Bone marrow (tissue), 2 donors: Measurements from ENCODE around the gene MMP19.
"Not testable (repeated sequence)": the region's sequence is repeated elsewhere in the genome, so short reads cannot be mapped to it uniquely, and the experiment has no call there.

Source experiments
- DNase-seq, 2 donors: peaks; one replicate each; lab custom pipeline; 2025; lab: John Stamatoyannopoulos, UW

The MMP19 gene

DNA sequence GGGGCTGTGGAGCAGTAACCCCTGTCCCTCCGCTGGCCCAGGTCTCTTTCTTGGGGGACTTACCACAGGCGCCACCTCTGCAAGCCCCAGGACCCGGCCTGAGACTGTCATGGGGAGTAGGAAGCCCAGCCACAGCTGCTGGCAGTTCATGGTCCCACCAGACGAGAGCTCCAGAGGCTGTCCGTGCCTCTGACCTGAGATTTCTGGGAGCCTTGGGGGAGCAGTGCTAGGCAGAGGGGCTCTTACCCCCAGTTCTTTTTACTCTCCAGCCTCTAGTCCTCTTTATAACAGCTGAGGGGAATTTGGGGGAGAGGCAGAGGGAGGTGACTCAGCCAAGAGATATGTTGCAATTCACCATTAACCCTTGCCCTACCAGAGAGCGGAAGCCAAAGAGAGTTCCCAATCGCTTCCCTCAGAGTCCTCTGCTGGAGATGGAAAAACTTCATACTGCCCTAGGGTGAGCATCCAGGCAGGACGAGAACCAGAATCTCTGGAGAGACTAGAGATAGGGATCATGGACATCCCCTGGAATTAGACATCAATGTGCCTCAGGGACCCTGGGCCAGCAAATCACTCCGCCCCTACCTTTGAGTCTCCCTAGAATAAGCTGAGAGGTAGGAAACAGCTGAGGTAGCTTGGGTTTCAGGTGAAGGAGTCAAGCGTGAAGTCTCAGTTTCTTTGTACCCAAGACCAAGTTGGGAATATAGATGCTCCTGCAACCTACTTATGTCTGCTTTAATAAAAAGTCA is at the start of gene MMP19:
Gene MMP19, minus strand, starts transcription at position 256 of the 749 bp plus-strand sequence. Its CDS starts 106 bp downstream, at position 150.
- DNase-seq: peak in 1 of 2 donors; percentile 40

GRCh38 chr12:55891310-55891709 is 48.6 kb upstream of the MMP19 start:
- DNase-seq: no peak

DNA sequence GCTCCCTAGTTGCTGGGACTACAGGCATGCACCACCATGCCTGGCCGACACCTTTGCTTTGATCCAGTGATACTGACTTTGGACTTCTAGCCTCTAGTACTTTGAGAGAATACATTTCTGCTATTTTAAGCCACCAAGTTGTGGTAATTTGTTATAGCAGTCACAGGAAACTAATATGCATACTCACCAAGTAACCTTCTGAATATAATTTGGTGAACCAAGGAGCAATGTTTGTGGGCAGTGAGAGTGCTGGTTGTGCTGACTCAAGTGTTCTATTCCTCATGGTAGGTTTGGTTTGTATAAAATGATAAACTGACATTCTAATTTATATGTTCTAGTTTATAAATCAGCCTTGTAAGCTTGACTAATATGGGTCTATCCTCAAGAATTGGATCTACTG is 42.4 kb upstream of the MMP19 start:
- DNase-seq: no peak

DNA sequence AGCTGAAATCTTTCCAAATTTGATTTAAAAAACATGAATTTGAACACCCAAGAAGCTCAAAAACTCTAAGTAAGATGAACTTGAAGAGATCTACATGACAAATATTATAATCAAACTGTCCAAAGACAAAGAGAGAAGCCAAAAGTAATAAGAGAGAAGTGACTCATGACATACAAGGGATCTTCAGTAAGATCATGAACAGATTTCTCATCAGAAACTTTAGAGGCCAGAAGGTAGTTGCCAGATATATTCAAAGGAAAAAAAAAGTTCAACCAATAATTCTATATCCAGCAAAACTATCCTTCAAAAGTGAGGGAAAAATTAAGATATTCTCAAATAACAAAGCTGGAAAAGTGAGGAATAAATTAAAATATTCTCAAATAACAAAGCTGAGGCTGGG is 35.1 kb upstream of the MMP19 start:
- no peak for DNase-seq

DNA sequence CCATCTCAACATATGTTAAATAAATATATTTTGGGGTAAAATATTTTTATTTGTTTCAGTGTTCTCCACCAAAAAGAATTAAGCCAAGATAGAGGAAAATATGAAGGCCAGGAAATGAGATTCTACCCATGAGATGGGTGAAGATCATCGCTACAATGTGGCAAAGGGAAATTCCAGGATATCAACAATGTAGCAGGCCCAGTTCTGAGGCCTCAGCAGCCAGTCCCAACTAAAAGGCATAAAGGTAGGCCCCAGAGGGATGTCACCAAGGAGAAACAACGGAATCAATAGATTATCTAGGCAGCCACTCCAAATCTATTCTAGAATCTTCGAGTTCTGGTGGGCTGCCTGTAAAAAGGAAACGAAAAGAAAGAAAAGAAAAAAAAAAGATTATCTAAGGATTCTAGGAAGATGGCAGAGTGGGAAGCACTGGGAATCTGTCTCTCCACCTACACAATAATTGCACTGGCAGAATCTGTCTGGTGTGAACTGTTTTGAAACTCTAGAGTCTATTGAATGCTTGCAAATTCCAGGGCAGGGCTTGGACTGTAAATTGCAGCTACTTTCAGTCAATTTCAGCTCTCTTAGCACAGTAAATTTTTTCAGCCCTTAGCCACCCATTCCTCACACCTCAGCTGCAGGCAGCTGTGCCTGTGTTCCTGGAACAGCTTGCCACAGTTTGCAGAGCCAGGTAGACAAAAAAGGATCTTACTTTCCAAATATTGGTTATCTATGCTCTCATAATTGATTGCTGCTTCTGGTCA is 33.1 kb upstream of the MMP19 start:
- DNase-seq: no peak

GRCh38 chr12:55874443-55874842 is 31.7 kb upstream of the MMP19 start:
- DNase-seq: no peak

GRCh38 chr12:55866454-55867004 is 23.8 kb upstream of the MMP19 start:
- not testable (repeated sequence) for DNase-seq

GRCh38 chr12:55865327-55865726 is 22.6 kb upstream of the MMP19 start:
- DNase-seq: no peak

DNA sequence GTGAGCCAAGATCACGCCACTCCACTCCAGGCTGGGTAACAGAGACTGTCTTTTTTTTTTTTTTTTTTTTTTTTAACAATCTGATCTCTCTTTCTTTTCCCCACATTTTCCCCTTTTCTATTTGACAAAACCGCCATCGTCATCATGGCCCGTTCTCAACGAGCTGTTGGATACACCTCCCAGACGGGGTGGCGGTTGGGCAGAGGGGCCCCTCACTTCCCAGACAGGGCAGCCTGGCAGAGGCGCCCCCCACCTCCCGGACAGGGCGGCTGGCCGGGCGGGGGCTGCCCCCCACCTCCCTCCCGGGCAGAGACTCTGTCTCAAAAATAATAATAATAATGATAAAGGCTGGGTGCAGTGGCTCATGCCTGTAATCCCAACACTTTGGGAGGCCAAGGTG is 20.2 kb upstream of the MMP19 start:
- DNase-seq: not testable (repeated sequence)

DNA sequence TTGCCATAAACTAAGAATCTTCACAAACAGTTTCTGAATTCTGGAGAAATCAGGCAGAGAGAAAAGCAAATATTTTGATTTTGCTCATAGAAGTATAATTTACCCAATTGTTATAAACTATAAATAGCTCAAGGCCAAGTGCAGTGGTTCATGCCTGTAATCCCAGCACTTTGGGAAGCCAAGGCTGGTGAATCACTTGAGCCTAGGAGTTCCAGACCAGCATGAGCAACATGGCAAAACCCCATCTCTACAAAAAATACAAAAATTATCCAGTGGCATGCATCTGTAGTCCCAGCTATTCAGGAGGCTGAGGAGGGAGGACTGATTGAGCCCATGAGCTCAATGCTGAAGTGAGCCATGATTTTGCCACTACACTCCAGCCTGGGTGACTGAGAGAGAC is 19.6 kb upstream of the MMP19 start:
- DNase-seq: no peak

DNA sequence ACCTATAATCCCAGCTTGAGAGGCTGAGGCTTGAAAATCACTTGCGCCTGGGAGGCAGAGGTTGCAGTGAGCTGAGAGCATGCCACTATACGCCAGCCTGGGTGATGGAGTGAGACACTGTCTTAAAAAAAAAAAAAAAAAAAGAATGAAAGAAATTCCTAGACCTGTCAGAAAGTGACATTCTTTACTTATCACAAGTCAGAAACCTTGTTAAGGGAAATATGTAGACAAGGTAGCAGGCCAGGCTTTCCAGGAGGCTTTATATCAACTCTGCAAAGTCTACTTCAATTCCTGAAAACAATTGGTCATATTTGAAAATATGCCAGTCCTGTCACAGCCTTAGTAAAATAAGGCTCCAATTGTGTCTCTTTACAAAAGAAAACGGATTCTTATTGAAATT is 19.1 kb upstream of the MMP19 start:
- no peak for DNase-seq

DNA sequence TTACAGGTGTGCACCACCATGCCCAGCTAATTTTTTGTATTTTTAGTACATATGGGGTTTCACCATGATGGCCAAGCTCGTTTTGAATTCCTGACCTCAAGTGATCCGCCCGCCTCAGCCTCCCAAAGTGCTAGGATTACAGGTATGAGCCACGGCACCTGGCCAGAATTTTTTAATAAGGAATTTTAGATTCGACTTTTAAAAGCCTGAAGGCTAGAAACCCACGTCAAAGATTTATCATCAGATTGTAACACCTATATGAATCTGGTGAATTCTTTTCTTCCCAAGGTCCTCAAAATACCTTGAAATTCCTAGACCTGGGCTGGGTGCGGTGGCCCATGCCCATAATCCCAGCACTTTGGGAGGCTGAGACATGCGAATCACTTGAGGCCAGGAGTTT is 18.7 kb upstream of the MMP19 start:
- no peak for DNase-seq

DNA sequence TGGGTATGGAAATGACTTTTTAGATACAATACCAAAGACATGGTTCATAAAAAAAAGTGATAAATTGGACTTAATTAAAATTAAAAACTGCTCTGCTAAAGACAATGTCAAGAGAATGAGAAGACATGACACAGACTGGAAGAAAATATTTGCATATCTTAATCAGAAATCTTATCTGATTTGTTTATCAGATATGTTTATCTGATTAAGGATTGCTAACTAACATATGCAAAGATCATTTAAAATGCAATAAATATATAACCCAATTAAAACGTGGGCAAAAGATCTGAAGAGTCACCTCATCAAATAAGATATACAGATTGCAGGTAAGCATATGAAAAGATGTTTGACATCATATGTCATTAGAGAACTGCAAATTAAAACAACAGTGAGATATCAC is 10.0 kb upstream of the MMP19 start:
- DNase-seq: no peak

- DNase-seq: no peak
These were observed 8.2 kb upstream of the MMP19 start for GRCh38 chr12:55850893-55851292.

- DNase-seq: no peak
These were observed 7.7 kb upstream of the MMP19 start for GRCh38 chr12:55850401-55850800.

GRCh38 chr12:55849616-55850343 is 7.0 kb upstream of the MMP19 start:
- no peak for DNase-seq

DNA sequence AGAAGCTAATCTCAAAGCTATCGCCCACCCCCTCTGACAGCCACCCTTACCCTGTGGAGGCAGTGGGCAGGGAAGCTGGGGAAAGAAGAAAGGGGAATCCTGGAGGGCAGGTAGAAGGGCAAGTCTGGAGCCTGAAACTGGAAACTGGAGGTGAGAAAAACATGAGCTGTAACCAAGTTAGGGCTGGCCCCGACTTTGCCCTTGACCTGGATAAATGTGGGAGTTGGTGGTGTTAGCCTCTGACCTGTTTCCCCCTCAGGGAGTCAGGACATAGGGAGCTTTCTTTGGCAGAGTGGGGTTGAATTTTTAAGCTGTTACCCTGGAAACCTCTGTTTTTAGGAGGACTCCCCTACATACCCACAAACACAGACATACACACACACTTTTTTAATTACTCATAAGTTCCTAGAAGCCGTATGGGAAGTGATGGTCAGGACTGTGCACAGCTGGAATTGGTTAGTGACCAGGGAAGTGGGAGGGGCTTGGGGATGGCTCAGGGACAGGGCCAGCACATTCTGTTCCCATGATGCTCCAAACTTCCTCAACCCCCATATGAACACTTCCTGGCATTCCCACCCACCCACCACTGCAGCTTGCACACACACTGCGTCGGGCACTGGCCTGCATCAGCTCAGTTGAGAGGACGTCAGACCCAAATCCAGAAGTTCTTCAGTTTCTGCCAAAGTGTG is 5.0 kb upstream of the MMP19 start:
- peak; percentile 42 to 71 for DNase-seq

DNA sequence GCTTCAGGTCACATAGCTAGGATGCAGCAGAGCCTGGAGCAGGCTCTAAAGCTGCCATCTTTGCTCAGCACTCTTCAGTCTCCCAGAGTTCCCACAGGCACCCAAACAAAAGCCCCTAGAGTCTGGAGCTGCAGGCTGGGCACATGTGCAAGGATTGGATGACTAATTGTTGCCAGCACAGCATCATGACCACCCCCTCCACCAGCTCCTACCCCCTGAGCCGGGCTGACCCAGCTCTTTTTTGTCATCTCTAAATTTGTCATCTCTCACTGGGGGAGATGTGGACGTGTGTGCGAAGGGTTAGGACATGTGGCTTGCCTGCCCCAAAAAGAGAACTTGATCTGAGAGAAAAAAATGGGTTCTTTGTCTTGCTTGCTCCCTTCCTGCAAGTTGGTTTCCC is 4.3 kb upstream of the MMP19 start:
- DNase-seq: peak; percentile 34 to 85

- DNase-seq: no peak
These were observed 3.2 kb upstream of the MMP19 start for GRCh38 chr12:55845785-55846496.

- no peak for DNase-seq
These were observed 2.6 kb upstream of the MMP19 start for GRCh38 chr12:55845361-55845760.

DNA sequence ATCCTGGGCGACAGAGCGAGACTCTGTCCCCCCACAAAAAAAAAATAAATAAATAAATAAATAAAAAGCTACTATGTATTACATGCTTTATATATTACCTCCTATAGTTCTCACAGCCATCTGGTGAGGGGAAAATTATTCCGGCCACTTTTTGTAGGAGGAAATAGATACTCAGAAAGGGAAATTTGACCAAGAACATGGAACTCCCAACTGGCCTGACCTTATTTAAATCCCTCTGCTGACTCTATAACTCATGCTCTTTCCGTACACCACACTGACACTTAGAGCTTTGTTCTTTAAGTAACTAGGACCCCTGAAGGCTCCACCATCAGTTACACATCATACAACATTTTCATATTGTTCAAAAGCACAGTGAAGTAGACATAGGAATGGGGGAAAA is 2.2 kb upstream of the MMP19 start:
- no peak for DNase-seq
